ENCODE measurements around the gene CRIM1.
A peak's percentile ranks its signal among the peaks of the same experiment; 100 is the strongest.

Gene CRIM1

GRCh38 chr2:36455788-36456187, 100.2 kb downstream of the CRIM1 start:
- DNase-seq (ENCODE audit: low read depth in 2 of 2), result no peak

GRCh38 chr2:36456227-36457175, 100.9 kb downstream of the CRIM1 start:
- no peak for DNase-seq (ENCODE audit: low read depth in 2 of 2)

- no peak for DNase-seq (ENCODE audit: low read depth in 2 of 2)
Measured at GRCh38 chr2:36458106-36458505, 102.5 kb downstream of the CRIM1 start.

- no peak for DNase-seq (ENCODE audit: low read depth in 2 of 2)
Measured at GRCh38 chr2:36459725-36460137, 104.2 kb downstream of the CRIM1 start.

- DNase-seq (ENCODE audit: low read depth in 2 of 2), result peak; percentile 72 to 74
Measured at GRCh38 chr2:36461039-36461681, 105.6 kb downstream of the CRIM1 start.

- no peak for DNase-seq (ENCODE audit: low read depth in 2 of 2)
Measured at GRCh38 chr2:36462311-36462935, 106.8 kb downstream of the CRIM1 start.

GRCh38 chr2:36463365-36463764, 107.8 kb downstream of the CRIM1 start:
- DNase-seq (ENCODE audit: low read depth in 2 of 2), result no peak

GRCh38 chr2:36464006-36464721, 108.6 kb downstream of the CRIM1 start:
- DNase-seq (ENCODE audit: low read depth in 2 of 2), result no peak

- DNase-seq (ENCODE audit: low read depth in 2 of 2), result no peak
Measured at GRCh38 chr2:36466135-36466534, 110.6 kb downstream of the CRIM1 start.

GRCh38 chr2:36468463-36469105, 113.0 kb downstream of the CRIM1 start:
- peak; percentile 54 to 59 for DNase-seq (ENCODE audit: low read depth in 2 of 2)

- no peak for DNase-seq (ENCODE audit: low read depth in 2 of 2)
Measured at GRCh38 chr2:36469106-36469477, 113.5 kb downstream of the CRIM1 start.

GRCh38 chr2:36469710-36470109, 114.1 kb downstream of the CRIM1 start:
- no peak for DNase-seq (ENCODE audit: low read depth in 2 of 2)

GRCh38 chr2:36473230-36473629, 117.7 kb downstream of the CRIM1 start:
- no peak for DNase-seq (ENCODE audit: low read depth in 2 of 2)

- DNase-seq (ENCODE audit: low read depth in 2 of 2), result no peak
Measured at GRCh38 chr2:36476411-36476810, 120.8 kb downstream of the CRIM1 start.

- no peak for DNase-seq (ENCODE audit: low read depth in 2 of 2)
Measured at GRCh38 chr2:36477315-36477714, 121.7 kb downstream of the CRIM1 start.

GRCh38 chr2:36477746-36478145, 122.2 kb downstream of the CRIM1 start:
- DNase-seq (ENCODE audit: low read depth in 2 of 2), result no peak

- peak; percentile 67 to 72 for DNase-seq (ENCODE audit: low read depth in 2 of 2)
Measured at GRCh38 chr2:36478332-36478738, 122.8 kb downstream of the CRIM1 start.

GRCh38 chr2:36478999-36479398, 123.4 kb downstream of the CRIM1 start:
- DNase-seq (ENCODE audit: low read depth in 2 of 2), result no peak

- DNase-seq (ENCODE audit: low read depth in 2 of 2), result no peak
Measured at GRCh38 chr2:36479406-36479805, 123.8 kb downstream of the CRIM1 start.

GRCh38 chr2:36480028-36480427, 124.5 kb downstream of the CRIM1 start:
- no peak for DNase-seq (ENCODE audit: low read depth in 2 of 2)

- DNase-seq (ENCODE audit: low read depth in 2 of 2), result no peak
Measured at GRCh38 chr2:36480636-36481035, 125.1 kb downstream of the CRIM1 start.

Data from fibroblast of skin of left biceps (primary cell).